Neural cell (in vitro differentiated cells): ENCODE data around the gene IMPG2.

Source experiments
- CTCF ChIP-seq: fragments of 450-650 bp; IDR thresholded peaks from 2 replicates; pipeline ENCODE4 v1.5.1; 2014; ENCODE audit warnings: antibody characterized with exemption, mild to moderate bottlenecking, moderate library complexity; ENCODE audit not compliant: poor library complexity, severe bottlenecking
- MXI1 ChIP-seq: fragments of 450-650 bp; conservative IDR thresholded peaks from 2 replicates; pipeline ENCODE4 v1.6.1; 2014; ENCODE audit warnings: antibody characterized with exemption, mild to moderate bottlenecking; ENCODE audit not compliant: poor library complexity, severe bottlenecking
- POLR2AphosphoS5 ChIP-seq: IDR thresholded peaks from 2 replicates; pipeline ENCODE4 v1.6.1; 2012

GRCh38 chr3:101217472-101218245, 102.7 kb downstream of the IMPG2 start:
- TF ChIP-seq POLR2AphosphoS5 = no peak
- no peak for TF ChIP-seq CTCF
- TF ChIP-seq MXI1 = no peak
